Measurements from ENCODE around the gene SHE. TPM values are rescaled to one million over a fixed set of nuclear protein-coding genes. Genes with fewer than 3 reads are reported as not detected.

The SHE gene
- total and polyA plus RNA-seq, 10 of the 15 experiments (the other 5 are each of a cell fraction or from before 2014, with no cell fraction given) = under 0.01 to 0.05 (median 0.03) TPM; not detected in 3

DNA sequence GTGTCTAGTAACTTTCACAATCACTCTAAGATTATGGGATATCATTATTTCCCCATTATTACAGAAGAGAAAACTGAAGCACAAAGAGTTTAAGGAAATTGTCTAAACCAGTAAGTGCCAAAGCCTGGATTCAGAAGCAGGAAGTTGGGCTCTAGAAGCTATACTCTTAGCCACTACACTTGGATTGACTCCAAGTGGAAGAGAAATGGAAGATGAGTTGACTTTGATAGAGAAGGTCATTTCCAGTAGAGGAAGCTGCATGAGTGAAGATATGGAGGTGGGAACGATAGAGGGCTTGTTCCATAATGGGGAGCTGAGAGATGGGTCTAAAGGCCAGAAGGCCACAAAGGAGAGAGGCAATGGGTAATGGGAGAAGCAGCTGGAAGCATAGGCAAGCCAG, 11.9 kb downstream of the SHE start:
- RAD21 ChIA-PET (ENCODE audit: unreplicated experiment) = interaction anchor here (1.0 to 2.7 kb wide), 4 partner anchors 9 to 78 kb away, joined by 3 to 12 read pairs (median 4); no protein-coding TSS in a partner anchor
- POLR2A ChIA-PET = interaction anchor here (0.6 kb wide), 1 partner anchor 17 kb away, joined by 3 read pairs; no protein-coding TSS in a partner anchor
- SMC1A ChIA-PET (ENCODE audit: uncharacterized antibody, unreplicated experiment) = interaction anchor here (1.2 to 9.3 kb wide), 4 partner anchors 7 to 103 kb away, joined by 4 to 97 read pairs (median 6); no protein-coding TSS in a partner anchor
- Histone ChIP-seq H2AFZ (ENCODE audit: control insufficient read depth, low read depth, low read length) (no peak overlapping the region), H3K9me3 (replicated peaks; ENCODE audit: control insufficient read depth, insufficient read depth, low read length) (no peaks in the 10 kb centered on the region), H3K4me2 (ENCODE audit: control insufficient read depth, insufficient read depth) (no peak overlapping the region), H3K4me3 (no peak overlapping the region), H3K4me1 (ENCODE audit: control insufficient read depth, insufficient read depth, low read length) (peaks cover 28% of the 10 kb centered on the region), H3K79me2 (ENCODE audit: control insufficient read depth, insufficient read depth, low read length) (no peaks in the 10 kb centered on the region), H3K9ac (ENCODE audit: control insufficient read depth, insufficient read depth, low read length) (no peak overlapping the region), H3K27ac (ENCODE audit: control insufficient read depth, insufficient read depth) (no peak overlapping the region), H4K20me1 (ENCODE audit: control insufficient read depth, insufficient read depth) (no peaks in the 10 kb centered on the region), H3K27me3 (replicated peaks in 1 of 2; ENCODE audit: control insufficient read depth in 2 of 2, insufficient read depth in 2 of 2, low read length in 1 of 2) (0 out of 4 replicates have a peak, but pooled peaks cover 0 to 1% of the 10 kb centered on the region in 2 experiments), H3K36me3 (ENCODE audit: control insufficient read depth in 2 of 2, insufficient read depth in 2 of 2, low read length in 1 of 2) (no peaks in the 10 kb centered on the region)
- CTCF ChIA-PET = interaction anchor here (1.2 to 10.0 kb wide), 4 partner anchors 9 to 142 kb away, joined by 3 to 80 read pairs (median 8); no protein-coding TSS in a partner anchor
- no TSS peak for BruUV-seq (replicated peaks)
- no peak for TF ChIP-seq SIX5 (IDR thresholded peaks at IDR 0.05; ENCODE audit: low read depth, low read length, severe bottlenecking)
- no peak for TF ChIP-seq MYC (IDR thresholded peaks at IDR 0.05; ENCODE audit: insufficient read depth, insufficient read length, insufficient replicate concordance, low read length, severe bottlenecking)
- TF ChIP-seq, protein P1, sequence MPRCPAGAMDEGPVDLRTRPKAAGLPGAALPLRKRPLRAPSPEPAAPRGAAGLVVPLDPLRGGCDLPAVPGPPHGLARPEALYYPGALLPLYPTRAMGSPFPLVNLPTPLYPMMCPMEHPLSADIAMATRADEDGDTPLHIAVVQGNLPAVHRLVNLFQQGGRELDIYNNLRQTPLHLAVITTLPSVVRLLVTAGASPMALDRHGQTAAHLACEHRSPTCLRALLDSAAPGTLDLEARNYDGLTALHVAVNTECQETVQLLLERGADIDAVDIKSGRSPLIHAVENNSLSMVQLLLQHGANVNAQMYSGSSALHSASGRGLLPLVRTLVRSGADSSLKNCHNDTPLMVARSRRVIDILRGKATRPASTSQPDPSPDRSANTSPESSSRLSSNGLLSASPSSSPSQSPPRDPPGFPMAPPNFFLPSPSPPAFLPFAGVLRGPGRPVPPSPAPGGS (IDR thresholded peaks at IDR 0.05; ENCODE audit: borderline replicate concordance, insufficient read depth, low read depth, low read length, poor library complexity, severe bottlenecking) = no peak
- TF ChIP-seq, protein P2, sequence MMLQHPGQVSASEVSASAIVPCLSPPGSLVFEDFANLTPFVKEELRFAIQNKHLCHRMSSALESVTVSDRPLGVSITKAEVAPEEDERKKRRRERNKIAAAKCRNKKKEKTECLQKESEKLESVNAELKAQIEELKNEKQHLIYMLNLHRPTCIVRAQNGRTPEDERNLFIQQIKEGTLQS (IDR thresholded peaks at IDR 0.05; ENCODE audit: borderline replicate concordance, extremely low read depth, low read depth, low read length) = no peak
- intact Hi-C loops (cut with micrococcal nuclease; ENCODE audit: unreplicated experiment) = no loop called here
- peak; percentile 18 for FAIRE-seq
- 60% methylated on average over 1 of the region's 1 CpG for WGBS (ENCODE audit: insufficient coverage, insufficient replicate concordance, low lambda C conversion rate, missing lambda C conversion rate)
- no peak for ATAC-seq
- in situ Hi-C loops (cut with MboI) = no loop called here
- no peak for DNase-seq (ENCODE audit: low read depth, low spot score)

Measured in GM12878 (cell line).